Measurements from ENCODE around the gene CAVIN4.

DNA sequence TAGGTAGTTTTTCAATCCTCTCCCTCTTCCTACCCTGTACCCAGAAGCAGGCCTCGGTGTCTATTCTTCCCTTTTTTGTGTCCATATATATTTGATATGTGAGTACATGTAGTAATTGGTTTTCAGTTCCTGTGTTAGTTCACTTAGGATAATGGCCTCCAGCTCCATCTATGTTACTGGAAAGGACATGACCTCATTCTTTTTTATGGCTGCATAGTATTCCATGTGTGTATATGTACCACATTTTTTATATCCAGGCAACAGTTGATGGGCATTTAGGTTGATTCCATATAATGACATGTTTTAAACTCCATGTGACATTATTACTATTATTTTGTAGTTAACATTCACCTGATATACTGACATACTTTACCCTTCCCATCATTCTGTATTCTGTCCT is 49.1 kb downstream of the CAVIN4 start:
- TF ChIP-seq GATA2 (IDR thresholded peaks at IDR 0.05; ENCODE audit: low read depth, low read length) (no peak), GATA3 (IDR thresholded peaks at IDR 0.05; ENCODE audit: low read depth, low read length) (no peak)
